Neural cell (in vitro differentiated cells): ENCODE results near the gene CFAP221. TPM values are rescaled to one million over a fixed set of nuclear protein-coding genes. Genes with fewer than 3 reads are reported as not detected.

Experiments used
- H2AFZ ChIP-seq: fragments of 200-600, 300-800 bp; sonication (generic), shearing (Covaris generic); 2 replicates; pipeline ENCODE4 v1.6.0; 2014; ENCODE audit warnings: low read depth, mild to moderate bottlenecking, antibody characterized with exemption, low read length, moderate library complexity
- H3F3A ChIP-seq: fragments of 200-600 bp; shearing (Covaris generic); 2 replicates; pipeline ENCODE4 v1.6.1; 2016; ENCODE audit warnings: mild to moderate bottlenecking, moderate library complexity, mixed read lengths, antibody characterized with exemption, low read length; ENCODE audit not compliant: insufficient read depth, poor library complexity, severe bottlenecking
- H3K27ac ChIP-seq: fragments of 200-600, 300-800 bp; sonication (generic), shearing (Covaris generic); 2 replicates; pipeline ENCODE4 v1.5.1; 2014; ENCODE audit warnings: mild to moderate bottlenecking, low read length, moderate library complexity
- H3K27me3 ChIP-seq: fragments of 300-800, 200-600 bp; sonication (generic), shearing (Covaris generic); 2 replicates; pipeline ENCODE4 v1.6.0; 2014; ENCODE audit warnings: mild to moderate bottlenecking, low read depth, low read length, moderate library complexity; ENCODE audit not compliant: insufficient read depth
- H3K36me3 ChIP-seq: fragments of 300-800, 200-600 bp; sonication (generic), shearing (Covaris generic); 2 replicates; pipeline ENCODE4 v1.5.1; 2014; ENCODE audit warnings: mild to moderate bottlenecking, antibody characterized with exemption, low read length, moderate library complexity; ENCODE audit not compliant: insufficient read depth
- H3K4me2 ChIP-seq: fragments of 300-800, 200-600 bp; sonication (generic), shearing (Covaris generic); 2 replicates; pipeline ENCODE4 v1.6.0; 2014; ENCODE audit warnings: mild to moderate bottlenecking, low read length
- H3K4me3 ChIP-seq: fragments of 300-800, 200-600 bp; sonication (generic), shearing (Covaris generic); 2 replicates; pipeline ENCODE4 v1.5.1; 2014; ENCODE audit warnings: mild to moderate bottlenecking, low read length, moderate library complexity
- H3K79me2 ChIP-seq: fragments of 200-600 bp; shearing (Covaris generic); replicated peaks from 2 replicates; pipeline ENCODE4 v1.6.0; 2014; ENCODE audit warnings: mild to moderate bottlenecking, low read length, moderate library complexity; ENCODE audit not compliant: insufficient read depth
- H3K9ac ChIP-seq: fragments of 300-800, 200-600 bp; sonication (generic), shearing (Covaris generic); 2 replicates; pipeline ENCODE4 v1.6.1; 2016; ENCODE audit warnings: mild to moderate bottlenecking, low read length, mixed read lengths
- H3K9me2 ChIP-seq: fragments of 200-600 bp; shearing (Covaris generic); 2 replicates; pipeline ENCODE4 v1.6.1; 2016; ENCODE audit warnings: mild to moderate bottlenecking, low read length, mixed read lengths; ENCODE audit not compliant: insufficient read depth
- H3K9me3 ChIP-seq: fragments of 200-600, 300-800 bp; sonication (generic), shearing (Covaris generic); 2 replicates; pipeline ENCODE4 v1.6.1; 2016; ENCODE audit warnings: mild to moderate bottlenecking, mixed run types, low read length, moderate library complexity, mixed read lengths
- H4K20me1 ChIP-seq: fragments of 200-600 bp; shearing (Covaris generic); 2 replicates; pipeline ENCODE4 v1.6.1; 2016; ENCODE audit warnings: mild to moderate bottlenecking, mixed run types; ENCODE audit not compliant: insufficient read depth
- EP300 ChIP-seq: fragments of 450-650 bp; conservative IDR thresholded peaks from 2 replicates; pipeline ENCODE4 v1.6.1; 2014; ENCODE audit warnings: antibody characterized with exemption, mild to moderate bottlenecking, moderate library complexity; ENCODE audit not compliant: poor library complexity, severe bottlenecking
- EZH2 ChIP-seq: fragments of 200-600, 300-800 bp; shearing (Covaris generic), sonication (generic); IDR thresholded peaks from 2 replicates; pipeline ENCODE4 v1.6.1; 2014; ENCODE audit warnings: antibody characterized with exemption, low read length, borderline replicate concordance, mild to moderate bottlenecking; ENCODE audit not compliant: insufficient read depth, poor library complexity, severe bottlenecking
- MXI1 ChIP-seq: fragments of 450-650 bp; conservative IDR thresholded peaks from 2 replicates; pipeline ENCODE4 v1.6.1; 2014; ENCODE audit warnings: antibody characterized with exemption, mild to moderate bottlenecking; ENCODE audit not compliant: poor library complexity, severe bottlenecking
- POLR2AphosphoS5 ChIP-seq: IDR thresholded peaks from 2 replicates; pipeline ENCODE4 v1.6.1; 2012
- RAD21 ChIP-seq: fragments of 450-650 bp; conservative IDR thresholded peaks from 2 replicates; pipeline ENCODE4 v1.6.1; 2014; ENCODE audit warnings: antibody characterized with exemption, mild to moderate bottlenecking, moderate library complexity
- SMC3 ChIP-seq: fragments of 450-650 bp; conservative IDR thresholded peaks from 2 replicates; pipeline ENCODE4 v1.6.1; 2014; ENCODE audit warnings: antibody characterized with exemption, mild to moderate bottlenecking, moderate library complexity; ENCODE audit not compliant: poor library complexity
- TAF1 ChIP-seq: IDR thresholded peaks from 2 replicates; pipeline ENCODE4 v1.6.1; 2012; ENCODE audit warnings: low read depth
- polyA plus RNA-seq: library from polyadenylated mRNA; depleted of rRNA; stranded (reverse); fragments of >200 nt; gene quantifications from 2 replicates; pipeline ENCODE4 v1.2.3, GENCODE V29; 2014
- TF ChIP-seq, protein P1 (sequence below): fragments of 450-650 bp; IDR thresholded peaks from 2 replicates; pipeline ENCODE4 v1.5.1; 2014; ENCODE audit warnings: antibody characterized with exemption, mild to moderate bottlenecking, moderate library complexity; ENCODE audit not compliant: poor library complexity, severe bottlenecking
- TF ChIP-seq, protein P2 (sequence below): IDR thresholded peaks from 2 replicates; pipeline ENCODE4 v1.6.1; 2012; ENCODE audit warnings: borderline replicate concordance

CFAP221 gene
- polyA plus RNA-seq, 1 donor from 2014 or later: 7.0 TPM

DNA sequence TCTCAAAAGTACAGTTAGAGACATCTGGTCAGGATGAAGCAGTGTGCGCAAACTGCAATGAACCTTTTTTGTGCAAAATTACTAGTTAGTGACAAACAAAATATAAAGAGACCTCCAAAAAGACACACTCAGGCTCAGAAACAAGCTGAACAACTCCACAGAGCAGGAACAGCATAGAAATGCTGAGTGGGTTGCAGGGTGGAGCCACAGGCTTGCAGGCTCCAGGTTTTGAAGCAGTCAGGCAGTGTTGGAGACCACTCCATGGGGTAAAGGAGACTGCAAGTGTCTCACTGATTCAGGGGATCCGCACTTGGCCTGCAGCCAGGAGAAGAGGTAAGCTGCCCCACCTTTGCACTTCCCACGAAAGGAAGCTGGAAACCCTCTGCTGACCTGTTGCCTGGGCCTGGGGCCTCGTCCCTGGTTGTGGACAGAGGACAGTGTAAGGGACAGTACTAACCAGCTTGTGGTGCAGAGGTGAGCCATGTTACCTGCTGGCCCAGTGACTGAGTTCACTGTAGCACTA is 36.4 kb downstream of the CFAP221 start:
- Histone ChIP-seq H3K9ac (no peak overlapping the region), H3F3A (no peaks in the 10 kb centered on the region), H3K27me3 (no peaks in the 10 kb centered on the region), H3K36me3 (no peaks in the 10 kb centered on the region), H3K27ac (no peak overlapping the region), H2AFZ (no peak overlapping the region), H3K9me3 (peaks cover 2% of the 10 kb centered on the region), H3K9me2 (no peaks in the 10 kb centered on the region), H3K4me2 (no peak overlapping the region), H3K4me3 (no peak overlapping the region), H4K20me1 (no peaks in the 10 kb centered on the region), H3K79me2 (no peaks in the 10 kb centered on the region)
- TF ChIP-seq TAF1 (no peak), EP300 (no peak), RAD21 (no peak)

DNA sequence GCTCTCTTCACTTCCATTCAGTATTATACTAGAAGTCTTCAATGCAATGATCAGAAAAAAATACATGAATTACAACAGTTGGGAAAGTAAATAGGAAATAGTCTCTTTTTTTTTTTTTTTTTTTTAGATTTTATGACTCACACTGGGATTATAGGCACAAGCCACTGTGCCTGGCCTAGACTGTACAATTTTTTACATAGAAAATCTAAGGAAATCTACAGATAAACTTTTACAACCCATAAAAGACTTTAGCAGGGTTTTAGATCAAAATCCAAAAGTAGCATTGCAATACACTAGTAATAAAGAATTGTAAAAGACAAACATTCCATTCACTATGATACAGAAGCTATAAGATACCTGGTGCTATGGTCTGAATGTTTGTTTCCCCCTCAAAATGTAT is 39.0 kb downstream of the CFAP221 start:
- TF ChIP-seq RAD21 (no peak), EZH2 (no peak), POLR2AphosphoS5 (no peak), MXI1 (no peak), EP300 (no peak), SMC3 (no peak), TAF1 (no peak)
- TF ChIP-seq, protein P1, sequence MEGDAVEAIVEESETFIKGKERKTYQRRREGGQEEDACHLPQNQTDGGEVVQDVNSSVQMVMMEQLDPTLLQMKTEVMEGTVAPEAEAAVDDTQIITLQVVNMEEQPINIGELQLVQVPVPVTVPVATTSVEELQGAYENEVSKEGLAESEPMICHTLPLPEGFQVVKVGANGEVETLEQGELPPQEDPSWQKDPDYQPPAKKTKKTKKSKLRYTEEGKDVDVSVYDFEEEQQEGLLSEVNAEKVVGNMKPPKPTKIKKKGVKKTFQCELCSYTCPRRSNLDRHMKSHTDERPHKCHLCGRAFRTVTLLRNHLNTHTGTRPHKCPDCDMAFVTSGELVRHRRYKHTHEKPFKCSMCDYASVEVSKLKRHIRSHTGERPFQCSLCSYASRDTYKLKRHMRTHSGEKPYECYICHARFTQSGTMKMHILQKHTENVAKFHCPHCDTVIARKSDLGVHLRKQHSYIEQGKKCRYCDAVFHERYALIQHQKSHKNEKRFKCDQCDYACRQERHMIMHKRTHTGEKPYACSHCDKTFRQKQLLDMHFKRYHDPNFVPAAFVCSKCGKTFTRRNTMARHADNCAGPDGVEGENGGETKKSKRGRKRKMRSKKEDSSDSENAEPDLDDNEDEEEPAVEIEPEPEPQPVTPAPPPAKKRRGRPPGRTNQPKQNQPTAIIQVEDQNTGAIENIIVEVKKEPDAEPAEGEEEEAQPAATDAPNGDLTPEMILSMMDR: no peak
- TF ChIP-seq, protein P2, sequence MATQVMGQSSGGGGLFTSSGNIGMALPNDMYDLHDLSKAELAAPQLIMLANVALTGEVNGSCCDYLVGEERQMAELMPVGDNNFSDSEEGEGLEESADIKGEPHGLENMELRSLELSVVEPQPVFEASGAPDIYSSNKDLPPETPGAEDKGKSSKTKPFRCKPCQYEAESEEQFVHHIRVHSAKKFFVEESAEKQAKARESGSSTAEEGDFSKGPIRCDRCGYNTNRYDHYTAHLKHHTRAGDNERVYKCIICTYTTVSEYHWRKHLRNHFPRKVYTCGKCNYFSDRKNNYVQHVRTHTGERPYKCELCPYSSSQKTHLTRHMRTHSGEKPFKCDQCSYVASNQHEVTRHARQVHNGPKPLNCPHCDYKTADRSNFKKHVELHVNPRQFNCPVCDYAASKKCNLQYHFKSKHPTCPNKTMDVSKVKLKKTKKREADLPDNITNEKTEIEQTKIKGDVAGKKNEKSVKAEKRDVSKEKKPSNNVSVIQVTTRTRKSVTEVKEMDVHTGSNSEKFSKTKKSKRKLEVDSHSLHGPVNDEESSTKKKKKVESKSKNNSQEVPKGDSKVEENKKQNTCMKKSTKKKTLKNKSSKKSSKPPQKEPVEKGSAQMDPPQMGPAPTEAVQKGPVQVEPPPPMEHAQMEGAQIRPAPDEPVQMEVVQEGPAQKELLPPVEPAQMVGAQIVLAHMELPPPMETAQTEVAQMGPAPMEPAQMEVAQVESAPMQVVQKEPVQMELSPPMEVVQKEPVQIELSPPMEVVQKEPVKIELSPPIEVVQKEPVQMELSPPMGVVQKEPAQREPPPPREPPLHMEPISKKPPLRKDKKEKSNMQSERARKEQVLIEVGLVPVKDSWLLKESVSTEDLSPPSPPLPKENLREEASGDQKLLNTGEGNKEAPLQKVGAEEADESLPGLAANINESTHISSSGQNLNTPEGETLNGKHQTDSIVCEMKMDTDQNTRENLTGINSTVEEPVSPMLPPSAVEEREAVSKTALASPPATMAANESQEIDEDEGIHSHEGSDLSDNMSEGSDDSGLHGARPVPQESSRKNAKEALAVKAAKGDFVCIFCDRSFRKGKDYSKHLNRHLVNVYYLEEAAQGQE: no peak
- no peak overlapping the region for H3K27ac ChIP-seq
- H3F3A ChIP-seq: no peaks in the 10 kb centered on the region
- H2AFZ ChIP-seq: no peak overlapping the region
- H4K20me1 ChIP-seq: no peaks in the 10 kb centered on the region
- H3K79me2 ChIP-seq: no peaks in the 10 kb centered on the region
- no peak overlapping the region for H3K9ac ChIP-seq
- no peak overlapping the region for H3K4me3 ChIP-seq
- no peaks in the 10 kb centered on the region for H3K27me3 ChIP-seq
- H3K9me3 ChIP-seq: peaks cover 2% of the 10 kb centered on the region
- no peak overlapping the region for H3K4me2 ChIP-seq
- no peaks in the 10 kb centered on the region for H3K36me3 ChIP-seq
- no peaks in the 10 kb centered on the region for H3K9me2 ChIP-seq

DNA sequence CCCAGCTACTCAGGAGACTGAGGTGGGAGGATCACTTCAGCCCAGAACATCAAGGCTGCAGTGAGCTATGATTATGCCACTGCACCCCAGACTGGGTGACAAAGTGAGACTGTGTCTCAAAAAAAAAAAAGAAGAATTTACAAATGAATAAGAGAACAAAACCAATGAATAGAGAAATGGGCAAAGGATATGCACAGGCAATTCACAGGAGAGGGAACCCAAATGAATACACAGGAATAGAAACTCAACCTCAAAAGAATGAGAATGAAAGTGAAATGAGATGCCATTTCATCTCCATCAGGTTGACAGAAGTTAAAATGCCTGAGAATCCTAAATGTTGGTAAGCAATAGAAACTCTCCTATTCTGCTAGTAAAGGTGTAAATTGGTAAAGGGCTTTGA is 40.2 kb downstream of the CFAP221 start:
- TF ChIP-seq, protein P2: no peak
- TF ChIP-seq SMC3 (no peak), TAF1 (no peak), POLR2AphosphoS5 (no peak), EP300 (no peak), EZH2 (no peak), MXI1 (no peak), RAD21 (no peak)
- TF ChIP-seq, protein P1: no peak
- Histone ChIP-seq H3K4me2 (no peak overlapping the region), H3F3A (no peaks in the 10 kb centered on the region), H3K27ac (no peak overlapping the region), H3K36me3 (no peaks in the 10 kb centered on the region), H3K27me3 (no peaks in the 10 kb centered on the region), H3K9me2 (no peaks in the 10 kb centered on the region), H4K20me1 (no peaks in the 10 kb centered on the region), H3K9ac (no peak overlapping the region), H2AFZ (no peak overlapping the region), H3K79me2 (no peaks in the 10 kb centered on the region), H3K9me3 (peaks cover 2% of the 10 kb centered on the region), H3K4me3 (no peak overlapping the region)
